GM18508 (cell line): ENCODE measurements around the gene HOXA11.

Source experiments
- ATAC-seq: cut with Tn5 transposase; IDR thresholded peaks from one replicate; pipeline ENCODE4 v1.9.1; 2021; ENCODE audit warnings: moderate number of reproducible peaks; ENCODE audit not compliant: insufficient read depth, unreplicated experiment

HOXA11 gene

GRCh38 chr7:27139334-27140125, 45.5 kb downstream of the HOXA11 start:
- ATAC-seq: no peak

- no peak for ATAC-seq
Measured at GRCh38 chr7:27138985-27139333, 46.1 kb downstream of the HOXA11 start.

DNA sequence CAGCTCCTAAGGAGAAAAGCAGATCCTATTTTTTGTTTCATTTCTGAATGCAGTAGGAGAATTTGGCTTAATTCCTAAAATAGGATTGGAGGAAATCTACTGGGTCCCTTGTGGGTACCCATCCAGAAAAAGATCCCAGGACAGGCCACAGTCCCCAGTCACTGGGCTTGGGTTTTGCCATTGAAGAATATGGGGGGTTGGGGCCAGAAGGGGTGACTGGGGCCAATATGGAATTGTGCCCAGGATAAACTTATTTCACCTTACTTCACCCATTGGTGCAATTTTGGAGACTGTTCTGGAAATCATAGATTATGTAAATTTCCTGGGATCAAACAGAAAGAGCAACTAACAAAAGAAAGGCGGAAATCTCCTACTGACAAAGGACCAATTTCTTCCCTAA, 46.6 kb downstream of the HOXA11 start:
- no peak for ATAC-seq

GRCh38 chr7:27137640-27138315, 47.3 kb downstream of the HOXA11 start:
- ATAC-seq: no peak

- ATAC-seq: no peak
Measured at GRCh38 chr7:27134392-27134791, 50.6 kb downstream of the HOXA11 start.

GRCh38 chr7:27133409-27134231, 51.4 kb downstream of the HOXA11 start:
- no peak for ATAC-seq

- ATAC-seq: no peak
Measured at GRCh38 chr7:27132978-27133377, 52.1 kb downstream of the HOXA11 start.

DNA sequence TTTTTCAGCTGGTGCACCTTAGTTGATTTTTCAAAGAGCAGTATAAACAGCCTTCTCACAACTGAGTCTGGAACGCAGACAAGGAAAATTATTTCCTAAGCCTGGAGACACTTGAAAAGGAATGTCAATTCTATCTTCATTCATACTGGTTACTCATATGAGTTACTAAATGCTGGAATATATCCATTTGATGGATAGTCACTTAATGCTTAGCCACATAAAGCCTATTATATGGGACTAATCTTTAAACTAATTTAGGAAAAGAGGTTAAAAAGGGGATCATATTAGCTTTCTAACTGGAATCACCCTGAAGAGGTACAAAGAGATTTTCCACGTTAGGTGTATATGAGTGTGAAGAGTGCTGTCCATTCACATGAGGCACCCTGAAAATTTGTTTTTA, 52.8 kb downstream of the HOXA11 start:
- ATAC-seq: no peak

DNA sequence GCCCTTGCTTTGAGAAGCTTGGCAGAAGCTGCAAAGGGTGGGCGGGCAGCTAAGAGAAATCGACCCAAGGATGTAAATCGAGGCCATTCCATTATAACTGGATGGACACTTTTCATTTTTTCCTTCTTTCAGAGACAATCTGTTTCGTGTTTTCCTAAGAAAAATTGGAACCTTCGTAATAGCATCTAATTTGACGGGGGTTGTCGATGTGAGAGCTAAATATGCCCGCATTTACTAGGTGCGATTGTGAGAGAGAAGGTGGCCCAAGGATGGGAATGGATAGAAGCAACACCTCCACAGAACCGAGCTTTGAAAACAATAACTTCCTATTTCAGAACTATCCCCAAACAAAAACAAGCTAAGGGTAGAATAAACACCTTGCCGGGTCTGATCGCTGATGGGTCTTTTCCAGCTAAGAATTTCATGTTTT, 53.6 kb downstream of the HOXA11 start:
- ATAC-seq: no peak
